Pancreas (tissue), 10 donors: Measurements from ENCODE around the gene FNDC3B. TPM values are rescaled to one million over a fixed set of nuclear protein-coding genes. Genes with fewer than 3 reads are reported as not detected.

Source experiments
- ATAC-seq, 4 donors: fragments of 200-7000 bp; cut with Tn5 transposase; one replicate each; pipeline versions ENCODE4 v1.8.0 to v1.9.1; 2020; ENCODE audit warnings: mild to moderate bottlenecking in 4 of 4, moderate library complexity in 4 of 4
- DNase-seq, 6 donors: peaks; one replicate each; pipeline ENCODE4 v3.0.0-alpha.2; 2020
- FAIRE-seq: peaks from 2 replicates; lab custom pipeline; 2012; peaks lifted over from hg19 to GRCh38; lab: Jason Lieb, UNC
- H3K27ac ChIP-seq, 4 donors: fragments of 200-600 bp; sonication (generic); 1 replicate in 3 of 4; 2 replicates in 1 of 4; pipeline versions ENCODE4 v1.5.0 to v1.8.0; 2020
- H3K27me3 ChIP-seq, 4 donors: fragments of 200-600 bp; one replicate each; pipeline ENCODE4 v1.8.0; 2021
- H3K36me3 ChIP-seq, 3 donors: fragments of 200-600 bp; sonication (generic) in 1 of 3; one replicate each; pipeline versions ENCODE4 v1.5.0 to v1.8.0; 2020 to 2021
- H3K4me1 ChIP-seq, 3 donors: fragments of 200-600 bp; one replicate each; pipeline ENCODE4 v1.8.0; 2021
- H3K4me3 ChIP-seq, 4 donors: fragments of 200-600 bp; sonication (generic) in 2 of 4; one replicate each; pipeline versions ENCODE4 v1.5.0 to v1.8.0; 2020 to 2021
- H3K9me3 ChIP-seq, 4 donors: fragments of 200-600 bp; one replicate each; pipeline ENCODE4 v1.8.0; 2021
- CTCF ChIP-seq, 4 donors: fragments of 200-600 bp; sonication (generic) in 3 of 4; IDR thresholded peaks; one replicate each; pipeline versions ENCODE4 v1.5.0 to v1.8.0; 2021; ENCODE audit warnings: antibody characterized with exemption in 4 of 4
- WGBS, 2 donors: extraction: QIAGEN DNeasy Blood & Tissue Kit; methylation state at CpG; one replicate each; pipeline ENCODE4 v1.1.7; 2013; 5-methylcytosine and 5-hydroxymethylcytosine counted together
- intact Hi-C, 3 donors: fragments of 100-400 bp; cut with DNase I; formaldehyde crosslinking; loops; one replicate each; pipeline versions ENCODE4 v1.11.1 to v1.14.2; 2022
- polyA plus RNA-seq, 2 donors: library from polyadenylated mRNA; stranded (reverse); fragments of 200-250 nt; gene quantifications; one replicate each; pipeline ENCODE4 v1.2.3, GENCODE V29; 2013
- total RNA-seq, 6 donors: library from RNA; stranded (reverse); fragmentation: NEBNext Ultra II Directional in 4 of 6; extraction: Animal tissue kit (Norgen Biotek cat#: 25700) in 4 of 6; gene quantifications; one replicate each; pipeline versions ENCODE4 v1.2.1 to v1.2.4, GENCODE V29; 2021 to 2023
- donor health status: healthy with polysubstance abuse.
- donor health status: DM: no; HTN: no; CAD: no; lungs with moderate emphysema.
- donor health status: DM: no; HTN: no; CAD: no.
- donor health status: control.
- donor health status: control.
- donor health status: Bipolar disorder and iron deficiency.
- donor health status: DM: yes; HTN: yes; CAD: no.
- donor health status: DM: no; HTN: no; CAD: no.
- donor health status: DM: no; HTN: no; CAD: no.
- donor health status: DM: yes; HTN: yes; CAD: no.

The FNDC3B gene
- total and polyA plus RNA-seq, 8 donors, result 9.3 to 126 (median 73.2) TPM

- H3K9me3 ChIP-seq, result no peaks in the 10 kb centered on the region
- peaks cover 11 to 39% (median 28%) of the 10 kb centered on the region in 3 donors for H3K4me1 ChIP-seq
- no peak overlapping the region for H3K4me3 ChIP-seq
- FAIRE-seq, result no peak
- H3K27me3 ChIP-seq, result no peaks in the 10 kb centered on the region
- TF ChIP-seq CTCF (IDR thresholded peaks at IDR 0.05), result no peak
- intact Hi-C loops, result no loop called here
- no peak for DNase-seq
- WGBS, 2 donors, result 76 to 80% methylated on average over 8 of the region's 8 CpGs
- ATAC-seq, result no peak
- no peak overlapping the region for H3K27ac ChIP-seq
- no peaks in the 10 kb centered on the region for H3K36me3 ChIP-seq
Measured at GRCh38 chr3:172147113-172147818, 107.9 kb downstream of the FNDC3B start.

GRCh38 chr3:172148241-172148640 is 108.9 kb downstream of the FNDC3B start:
- Histone ChIP-seq H3K4me3 (no peak overlapping the region), H3K27ac (peak overlapping the region in 2 of 4 donors; percentile 17 to 53), H3K9me3 (no peaks in the 10 kb centered on the region), H3K36me3 (no peaks in the 10 kb centered on the region), H3K4me1 (peaks cover 15 to 38% (median 33%) of the 10 kb centered on the region in 3 donors), H3K27me3 (no peaks in the 10 kb centered on the region)
- TF ChIP-seq CTCF (IDR thresholded peaks at IDR 0.05), result no peak
- ATAC-seq (no peak), FAIRE-seq (no peak), DNase-seq (no peak)
- intact Hi-C loops, result no loop called here
- 51 to 61% methylated on average over 2 of the region's 2 CpGs for WGBS, 2 donors

GRCh38 chr3:172148702-172149565 is 109.6 kb downstream of the FNDC3B start:
- FAIRE-seq, result no peak
- no peak for TF ChIP-seq CTCF (IDR thresholded peaks at IDR 0.05)
- no peak for DNase-seq
- no peaks in the 10 kb centered on the region for H3K9me3 ChIP-seq
- no peak overlapping the region for H3K4me3 ChIP-seq
- intact Hi-C loops, result no loop called here
- no peaks in the 10 kb centered on the region for H3K27me3 ChIP-seq
- no peak for ATAC-seq
- peak overlapping the region in 2 of 4 donors; percentile 17 to 53 for H3K27ac ChIP-seq
- no peaks in the 10 kb centered on the region for H3K36me3 ChIP-seq
- peaks cover 20 to 41% (median 39%) of the 10 kb centered on the region in 3 donors for H3K4me1 ChIP-seq
- WGBS, 2 donors, result 62 to 65% methylated on average over 3 of the region's 3 CpGs

GRCh38 chr3:172150268-172150667 is 110.9 kb downstream of the FNDC3B start:
- ATAC-seq, result no peak
- H3K36me3 ChIP-seq, result no peaks in the 10 kb centered on the region
- no peak for DNase-seq
- intact Hi-C loops, result no loop called here
- no peak for TF ChIP-seq CTCF (IDR thresholded peaks at IDR 0.05)
- no peak overlapping the region for H3K27ac ChIP-seq
- FAIRE-seq, result no peak
- H3K4me1 ChIP-seq, result peaks cover 20 to 48% (median 41%) of the 10 kb centered on the region in 3 donors
- no peaks in the 10 kb centered on the region for H3K27me3 ChIP-seq
- no peak overlapping the region for H3K4me3 ChIP-seq
- 69 to 71% methylated on average over 3 of the region's 3 CpGs for WGBS, 2 donors
- H3K9me3 ChIP-seq, result no peaks in the 10 kb centered on the region
